ENCODE results near the gene DUOX1.

The DUOX1 gene

DNA sequence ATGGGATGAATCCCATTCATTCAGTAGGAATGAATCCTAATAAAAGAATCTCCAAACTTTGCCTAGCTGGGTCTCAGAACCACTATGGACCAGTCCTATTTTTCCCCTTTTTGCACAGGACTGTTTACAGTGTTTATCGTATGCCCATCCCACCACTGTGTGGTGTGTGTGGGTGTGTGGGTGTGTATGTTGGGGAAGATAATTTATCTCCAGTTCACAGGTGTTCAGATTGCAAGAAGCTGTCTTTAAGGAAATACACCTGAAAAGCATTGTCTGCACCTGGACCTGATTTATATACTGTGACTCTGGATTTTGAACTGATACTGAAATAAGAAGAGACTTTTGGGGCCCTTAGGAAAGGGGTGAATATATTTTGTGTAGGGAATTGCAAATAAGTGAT, 82.7 kb downstream of the DUOX1 start:
- H3K4me3 ChIP-seq (ENCODE audit: control insufficient read depth, low read depth, low read length), result no peak overlapping the region
- DNase-seq (ENCODE audit: low read depth), result no peak
- TF ChIP-seq, protein P1, sequence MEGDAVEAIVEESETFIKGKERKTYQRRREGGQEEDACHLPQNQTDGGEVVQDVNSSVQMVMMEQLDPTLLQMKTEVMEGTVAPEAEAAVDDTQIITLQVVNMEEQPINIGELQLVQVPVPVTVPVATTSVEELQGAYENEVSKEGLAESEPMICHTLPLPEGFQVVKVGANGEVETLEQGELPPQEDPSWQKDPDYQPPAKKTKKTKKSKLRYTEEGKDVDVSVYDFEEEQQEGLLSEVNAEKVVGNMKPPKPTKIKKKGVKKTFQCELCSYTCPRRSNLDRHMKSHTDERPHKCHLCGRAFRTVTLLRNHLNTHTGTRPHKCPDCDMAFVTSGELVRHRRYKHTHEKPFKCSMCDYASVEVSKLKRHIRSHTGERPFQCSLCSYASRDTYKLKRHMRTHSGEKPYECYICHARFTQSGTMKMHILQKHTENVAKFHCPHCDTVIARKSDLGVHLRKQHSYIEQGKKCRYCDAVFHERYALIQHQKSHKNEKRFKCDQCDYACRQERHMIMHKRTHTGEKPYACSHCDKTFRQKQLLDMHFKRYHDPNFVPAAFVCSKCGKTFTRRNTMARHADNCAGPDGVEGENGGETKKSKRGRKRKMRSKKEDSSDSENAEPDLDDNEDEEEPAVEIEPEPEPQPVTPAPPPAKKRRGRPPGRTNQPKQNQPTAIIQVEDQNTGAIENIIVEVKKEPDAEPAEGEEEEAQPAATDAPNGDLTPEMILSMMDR (conservative IDR thresholded peaks at IDR 0.05; ENCODE audit: control insufficient read depth, insufficient read depth, low read depth, low read length), result no peak

Data from fibroblast of mammary gland (primary cell).